H1 (cell line): ENCODE data around the gene GPD1. TPM values are rescaled to one million over a fixed set of nuclear protein-coding genes. Genes with fewer than 3 reads are reported as not detected.
A peak's percentile ranks its signal among the peaks of the same experiment; 100 is the strongest.

Experiments used
- CTCF ChIA-PET: fragments of 300-600 bp; sonication (Branson Sonifier 250); formaldehyde crosslinking; loops from one replicate; lab custom pipeline; 2021; ENCODE audit not compliant: partially characterized antibody; lab: Charles Lee
- POLR2A ChIA-PET: fragments of 300-600 bp; sonication (Branson Sonifier 250); formaldehyde crosslinking; loops from one replicate; lab custom pipeline; 2021; ENCODE audit warnings: inconsistent platforms; ENCODE audit not compliant: partially characterized antibody; lab: Charles Lee
- DNase-seq, 2 experiments: peaks; one replicate each; pipeline versions ENCODE4 v3.0.0 to v3.0.0-alpha.2; 2010 to 2022; ENCODE audit warnings: low spot score in 2 of 2, low read depth in 1 of 2, mixed read lengths in 1 of 2
- FAIRE-seq: peaks from 2 replicates; lab custom pipeline; 2011; peaks lifted over from hg19 to GRCh38; lab: Jason Lieb, UNC
- H2AFZ ChIP-seq: 2 replicates; pipeline ENCODE4 v1.8.1; 2012; ENCODE audit warnings: low read length, inconsistent platforms
- H2AK5ac ChIP-seq: 2 replicates; pipeline ENCODE4 v1.6.1; 2013; ENCODE audit warnings: low read depth, low read length
- H2BK120ac ChIP-seq: replicated peaks from 2 replicates; pipeline ENCODE3; 2013; ENCODE audit warnings: low read depth, low read length, inconsistent platforms
- H2BK12ac ChIP-seq: 2 replicates; pipeline ENCODE4 v1.6.1; 2013; ENCODE audit warnings: low read depth, low read length
- H2BK15ac ChIP-seq: 2 replicates; pipeline ENCODE4 v1.6.1; 2013; ENCODE audit warnings: low read length
- H2BK20ac ChIP-seq: 2 replicates; pipeline ENCODE4 v1.6.1; 2013; ENCODE audit warnings: low read length
- H2BK5ac ChIP-seq: 2 replicates; pipeline ENCODE4 v1.6.1; 2013; ENCODE audit warnings: low read depth, low read length
- H3K14ac ChIP-seq: 2 replicates; pipeline ENCODE4 v1.6.1; 2013; ENCODE audit warnings: inconsistent platforms; ENCODE audit not compliant: insufficient read length
- H3K18ac ChIP-seq: 2 replicates; pipeline ENCODE4 v1.6.1; 2013; ENCODE audit warnings: low read length; ENCODE audit errors: extremely low read depth
- H3K23ac ChIP-seq: 2 replicates; pipeline ENCODE4 v1.6.1; 2013; ENCODE audit warnings: inconsistent platforms; ENCODE audit not compliant: insufficient read length
- H3K23me2 ChIP-seq: 2 replicates; pipeline ENCODE4 v1.6.1; 2013; ENCODE audit warnings: low read depth, low read length
- H3K27ac ChIP-seq: 2 replicates; pipeline ENCODE4 v1.6.1; 2011; ENCODE audit warnings: low read depth, low read length, inconsistent platforms
- H3K27me3 ChIP-seq, 4 experiments: replicated peaks in 1 of 4; 1 replicate in 1 of 4; 2 replicates in 3 of 4; pipeline versions ENCODE4 v1.6.1 to v1.8.1; 2011 to 2013; ENCODE audit warnings: low read length in 3 of 4, mild to moderate bottlenecking in 3 of 4, inconsistent platforms in 2 of 4, mixed read lengths in 2 of 4, moderate library complexity in 1 of 4; ENCODE audit not compliant: control insufficient read depth in 3 of 4, insufficient read depth in 3 of 4; ENCODE audit errors: extremely low read depth in 1 of 4
- H3K36me3 ChIP-seq, 4 experiments: 2 replicates each; pipeline versions ENCODE4 v1.6.1 to v1.8.1; 2011 to 2013; ENCODE audit warnings: mild to moderate bottlenecking in 4 of 4, low read length in 3 of 4, moderate library complexity in 2 of 4, control low read depth in 1 of 4, inconsistent platforms in 1 of 4; ENCODE audit not compliant: insufficient read depth in 4 of 4, control insufficient read depth in 2 of 4
- H3K4ac ChIP-seq: replicated peaks from 2 replicates; pipeline ENCODE3; 2013; ENCODE audit warnings: low read length, low read depth, mixed read lengths, inconsistent platforms; ENCODE audit not compliant: insufficient read length
- H3K4me1 ChIP-seq, 4 experiments: replicated peaks in 1 of 4; 1 replicate in 1 of 4; 2 replicates in 3 of 4; pipeline versions ENCODE4 v1.6.1 to v1.8.1; 2011 to 2013; ENCODE audit warnings: low read length in 3 of 4, inconsistent platforms in 2 of 4, mixed read lengths in 1 of 4; ENCODE audit not compliant: insufficient read depth in 4 of 4, control insufficient read depth in 3 of 4
- H3K4me2 ChIP-seq, 2 experiments: 2 replicates each; pipeline versions ENCODE4 v1.6.1 to v1.8.1; 2011 to 2013; ENCODE audit warnings: low read depth in 2 of 2, low read length in 2 of 2, control low read depth in 1 of 2, inconsistent platforms in 1 of 2, mild to moderate bottlenecking in 1 of 2; ENCODE audit not compliant: insufficient read depth in 1 of 2
- H3K4me3 ChIP-seq, 4 experiments: fragments of 200-600, 300-600 bp in 1 of 4; sonication (generic), shearing (Covaris generic), sonication (Bioruptor Twin) in 1 of 4; 2 replicates each; pipeline versions ENCODE4 v1.5.1 to v1.8.1; 2011 to 2016; ENCODE audit warnings: low read length in 4 of 4, low read depth in 3 of 4, control low read depth in 2 of 4, inconsistent platforms in 2 of 4, mild to moderate bottlenecking in 2 of 4, mixed read lengths in 1 of 4, moderate library complexity in 1 of 4; ENCODE audit not compliant: insufficient read depth in 2 of 4; ENCODE audit errors: extremely low read depth in 1 of 4
- H3K56ac ChIP-seq: replicated peaks from 2 replicates; pipeline ENCODE3; 2013; ENCODE audit warnings: low read depth, mild to moderate bottlenecking, mixed read lengths, low read length, inconsistent platforms; ENCODE audit not compliant: insufficient read length
- H3K79me1 ChIP-seq: 2 replicates; pipeline ENCODE4 v1.6.1; 2013; ENCODE audit warnings: low read depth, low read length, control low read depth
- H3K79me2 ChIP-seq, 2 experiments: 2 replicates each; pipeline versions ENCODE4 v1.6.1 to v1.8.1; 2012 to 2013; ENCODE audit warnings: low read length in 2 of 2, mild to moderate bottlenecking in 2 of 2, inconsistent platforms in 1 of 2; ENCODE audit not compliant: insufficient read depth in 2 of 2, control insufficient read depth in 1 of 2
- H3K9ac ChIP-seq, 4 experiments: replicated peaks in 1 of 4; 1 replicate in 1 of 4; 2 replicates in 3 of 4; pipeline versions ENCODE4 v1.6.1 to v1.8.1; 2011 to 2013; ENCODE audit warnings: low read depth in 3 of 4, low read length in 3 of 4, control low read depth in 2 of 4, mild to moderate bottlenecking in 2 of 4, moderate library complexity in 2 of 4, inconsistent platforms in 1 of 4; ENCODE audit errors: extremely low read depth in 1 of 4
- H3K9me3 ChIP-seq, 2 experiments: 2 replicates each; pipeline versions ENCODE4 v1.6.1 to v1.8.1; 2012 to 2013; ENCODE audit warnings: mild to moderate bottlenecking in 2 of 2, moderate library complexity in 2 of 2, control low read depth in 1 of 2, inconsistent platforms in 1 of 2, low read depth in 1 of 2, low read length in 1 of 2, mixed read lengths in 1 of 2; ENCODE audit not compliant: insufficient read depth in 2 of 2
- H4K20me1 ChIP-seq, 2 experiments: replicated peaks in 1 of 2; 2 replicates each; pipeline versions ENCODE3 to v1.8.1; 2011 to 2013; ENCODE audit warnings: inconsistent platforms in 2 of 2, low read length in 2 of 2, mild to moderate bottlenecking in 1 of 2; ENCODE audit not compliant: insufficient read depth in 2 of 2, control insufficient read depth in 1 of 2
- H4K5ac ChIP-seq: 2 replicates; pipeline ENCODE4 v1.6.1; 2013; ENCODE audit warnings: low read length, low read depth, mixed read lengths, inconsistent platforms; ENCODE audit not compliant: insufficient read length
- H4K8ac ChIP-seq: 2 replicates; pipeline ENCODE4 v1.8.0; 2013; ENCODE audit warnings: mild to moderate bottlenecking, moderate library complexity, low read length, inconsistent platforms; ENCODE audit not compliant: insufficient read depth; ENCODE audit errors: extremely low read depth
- H4K91ac ChIP-seq: replicated peaks from 2 replicates; pipeline ENCODE3; 2013; ENCODE audit warnings: low read length, mixed read lengths, inconsistent platforms; ENCODE audit not compliant: insufficient read length
- CBX5 ChIP-seq: fragments of 300-800, 300-1000 bp; sonication (generic); IDR thresholded peaks from 2 replicates; pipeline ENCODE4 v1.7.1; 2016; ENCODE audit warnings: antibody characterized with exemption, low read length, low read depth
- CBX8 ChIP-seq: fragments of 300-800, 300-1000 bp; sonication (generic); IDR thresholded peaks from 2 replicates; pipeline ENCODE4 v1.7.1; 2016; ENCODE audit warnings: low read depth, low read length, borderline replicate concordance
- GTF2F1 ChIP-seq: IDR thresholded peaks from 2 replicates; pipeline ENCODE4 v1.6.1; 2012; ENCODE audit warnings: low read depth, low read length, improper control_type of control experiment, borderline replicate concordance
- JUND ChIP-seq: IDR thresholded peaks from 2 replicates; pipeline ENCODE4 v1.6.1; 2011; ENCODE audit warnings: mild to moderate bottlenecking, improper control_type of control experiment, low read length
- KDM4A ChIP-seq: IDR thresholded peaks from one replicate; pipeline ENCODE4 v1.7.1; 2012; ENCODE audit warnings: low read depth, mild to moderate bottlenecking, moderate library complexity, low read length, inconsistent platforms; ENCODE audit not compliant: severe bottlenecking
- RBBP5 ChIP-seq: IDR thresholded peaks from 2 replicates; pipeline ENCODE4 v1.7.1; 2012; ENCODE audit warnings: low read depth, mild to moderate bottlenecking, inconsistent platforms, low read length, moderate library complexity, borderline replicate concordance
- RFX5 ChIP-seq: IDR thresholded peaks from 2 replicates; pipeline ENCODE4 v1.6.1; 2011; ENCODE audit warnings: low read depth, low read length, improper control_type of control experiment, borderline replicate concordance
- SUZ12 ChIP-seq: fragments of 200-600 bp; sonication (generic); IDR thresholded peaks from 2 replicates; pipeline ENCODE4 v1.6.1; 2012; ENCODE audit warnings: mild to moderate bottlenecking, inconsistent platforms, low read length, moderate library complexity, mixed read lengths
- TEAD4 ChIP-seq: IDR thresholded peaks from 2 replicates; pipeline ENCODE4 v1.6.1; 2012; ENCODE audit warnings: low read depth, low read length, inconsistent platforms, mixed read lengths
- YY1 ChIP-seq: IDR thresholded peaks from 2 replicates; pipeline ENCODE4 v1.6.1; 2011; ENCODE audit warnings: low read depth, mild to moderate bottlenecking, low read length
- ZNF274 ChIP-seq: IDR thresholded peaks from 2 replicates; pipeline ENCODE4 v1.7.0; 2012; ENCODE audit warnings: low read length, borderline replicate concordance; ENCODE audit errors: extremely low read depth
- WGBS, 2 experiments: shearing (Covaris generic) in 1 of 2; methylation state at CpG; one replicate each; pipeline versions ENCODE4 v1.1.6 to v1.1.7; 2013 to 2015; ENCODE audit warnings: low lambda C conversion rate in 2 of 2, mixed read lengths in 2 of 2, inconsistent platforms in 1 of 2, low coverage in 1 of 2, missing lambda C conversion rate in 1 of 2; ENCODE audit not compliant: insufficient replicate concordance in 2 of 2, insufficient coverage in 1 of 2, insufficient read length in 1 of 2; ENCODE audit errors: extremely low coverage in 1 of 2, missing lambda C conversion rate in 1 of 2; 5-methylcytosine and 5-hydroxymethylcytosine counted together
- polyA plus RNA-seq, 7 experiments: library from polyadenylated mRNA; depleted of rRNA in 3 of 7; stranded (reverse) in 5 of 7; unstranded in 2 of 7; fragments of >200 nt in 5 of 7; fragments of 200-250 nt in 2 of 7; gene quantifications; 1 replicate in 5 of 7; 2 replicates in 1 of 7; 4 replicates in 1 of 7; pipeline versions ENCODE4 v1.2.1 to v1.2.3, GENCODE V29; 2011 to 2013; ENCODE audit warnings: missing spikeins in 2 of 7, mixed read lengths in 2 of 7
- total RNA-seq: library from RNA; stranded (reverse); fragmentation: NEBNext Ultra II Directional; extraction: Animal tissue kit (Norgen Biotek cat#: 25700); gene quantifications from 2 replicates; pipeline ENCODE4 v1.2.1, GENCODE V29; 2021

Gene GPD1
- total and polyA plus RNA-seq, 2 of the 8 experiments (the other 6 are each of a cell fraction or from before 2014, with no cell fraction given), result 0.45 to 0.74 TPM

GRCh38 chr12:50074936-50075807 lies 28.6 kb upstream of the GPD1 start:
- Histone ChIP-seq H3K36me3 (no peaks in the 10 kb centered on the region), H4K20me1 (no peaks in the 10 kb centered on the region), H3K27me3 (peaks cover 0 to 4% (median under 1%) of the 10 kb centered on the region in 4 experiments; a peak in 2 of 7 replicates), H3K4me2 (no peak overlapping the region), H3K14ac (no peak overlapping the region), H3K27ac (no peak overlapping the region), H2AK5ac (no peak overlapping the region), H4K5ac (no peak overlapping the region), H3K56ac (no peak overlapping the region), H2BK120ac (no peak overlapping the region), H3K23ac (no peak overlapping the region), H3K4ac (no peak overlapping the region), H2BK20ac (no peak overlapping the region), H3K23me2 (no peaks in the 10 kb centered on the region; the same call in 1 of the 2 replicates), H3K4me3 (no peak overlapping the region), H4K91ac (no peak overlapping the region), H4K8ac (no peak overlapping the region; the same call in 1 of the 2 replicates), H3K79me2 (no peaks in the 10 kb centered on the region), H3K4me1 (peaks cover 0 to 6% (median 3%) of the 10 kb centered on the region in 4 experiments; a peak in 5 of 7 replicates), H2BK5ac (peak overlapping the region; percentile 44; the same call in 1 of the 2 replicates), H3K18ac (peak overlapping the region; percentile 32; the same call in 1 of the 2 replicates), H3K9me3 (no peaks in the 10 kb centered on the region), H3K79me1 (no peaks in the 10 kb centered on the region), H2AFZ (peak overlapping the region; percentile 79; the same call in 1 of the 2 replicates), H2BK12ac (peak overlapping the region; percentile 75; the same call in 1 of the 2 replicates), H2BK15ac (no peak overlapping the region), H3K9ac (no peak overlapping the region)
- CTCF ChIA-PET, result interaction anchor here (0.6 to 27.3 kb wide), 27 partner anchors 9 to 442 kb away, joined by 3 to 625 read pairs (median 5); partner anchors contain the start of genes AQP6, ASIC1, CERS5 and COX14
- 22% methylated on average over 9 of the region's 9 CpGs; no CpG with 5 or more reads in 1 of the 2 experiments for WGBS, 2 experiments
- peak in 1 of 2 experiments; percentile 93 for DNase-seq
- peak; percentile 60 for FAIRE-seq
- POLR2A ChIA-PET, result interaction anchor here (1.1 to 3.7 kb wide), 3 partner anchors 10 to 92 kb away, joined by 3 to 30 read pairs (median 6); partner anchors contain the start of genes CERS5 and SMARCD1
- TF ChIP-seq ZNF274 (no peak), JUND (no peak), RFX5 (no peak), GTF2F1 (0 out of 2 replicates have a peak, but pooled peaks have one; percentile 20), KDM4A (no peak), CBX8 (no peak), TEAD4 (peak; percentile 71; the same call in 1 of the 2 replicates), RBBP5 (0 out of 2 replicates have a peak, but pooled peaks have one; percentile 50), CBX5 (no peak), YY1 (0 out of 2 replicates have a peak, but pooled peaks have one; percentile 42), SUZ12 (no peak)
